Inflammatory macrophage treated with lipopolysaccharide for 1 hour (primary cell): ENCODE results near the gene RUSC2.
A peak's percentile ranks its signal among the peaks of the same experiment; 100 is the strongest.
"Not testable (repeated sequence)": the region's sequence is repeated elsewhere in the genome, so short reads cannot be mapped to it uniquely, and the experiment has no call there.

ENCODE experiments used
- DNase-seq, 2 donors: peaks; one replicate each; pipeline ENCODE4 v3.0.0-alpha.2; 2020 to 2022

RUSC2 gene

GRCh38 chr9:35498245-35498644 is 8.3 kb downstream of the RUSC2 start:
- DNase-seq = not testable (repeated sequence)

GRCh38 chr9:35499029-35499700 is 9.3 kb downstream of the RUSC2 start:
- DNase-seq = no peak

- DNase-seq = no peak
These were observed 9.8 kb downstream of the RUSC2 start for GRCh38 chr9:35499701-35500030.

GRCh38 chr9:35500130-35500748 is 10.3 kb downstream of the RUSC2 start:
- DNase-seq = peak in 1 of 2 donors; percentile 50

DNA sequence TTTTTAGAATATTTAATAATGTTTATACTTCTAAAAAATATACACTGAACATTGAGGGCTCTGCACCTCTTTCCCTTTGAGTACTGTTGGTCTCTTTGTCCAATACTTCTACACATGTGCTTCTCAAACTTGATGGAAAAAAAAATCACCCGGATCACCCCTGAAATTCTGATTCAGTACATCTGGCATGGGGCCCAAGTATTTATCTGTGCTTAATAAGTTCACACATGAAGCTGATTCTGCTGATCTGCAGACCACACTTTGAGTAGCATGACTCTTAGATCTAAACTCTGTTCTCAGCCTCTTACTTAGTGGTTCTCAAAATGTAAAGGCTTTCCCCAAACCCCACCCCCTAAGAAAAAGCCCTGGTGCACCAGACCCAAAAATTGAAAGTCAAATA is 12.0 kb downstream of the RUSC2 start:
- DNase-seq = no peak

DNA sequence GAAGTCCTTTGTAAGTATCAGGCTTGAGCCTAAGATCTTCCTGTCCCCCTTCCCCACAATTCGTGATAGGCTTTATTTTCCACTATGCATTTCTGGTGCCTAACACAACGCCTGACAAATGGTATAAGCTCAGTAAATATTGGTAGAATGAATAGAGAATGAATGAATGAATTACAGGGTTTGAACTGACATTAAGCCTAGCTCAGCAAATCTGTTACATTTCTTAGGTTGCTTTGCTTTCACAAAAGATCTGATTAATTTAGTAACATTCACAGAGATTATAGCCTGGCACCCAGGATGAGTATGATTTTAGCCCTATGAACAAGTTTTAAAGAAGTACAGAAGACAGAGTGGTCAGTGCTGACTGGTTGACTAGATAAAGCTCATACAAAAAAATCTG is 16.4 kb downstream of the RUSC2 start:
- no peak for DNase-seq

- DNase-seq = no peak
These were observed 18.2 kb downstream of the RUSC2 start for GRCh38 chr9:35508069-35508468.

DNA sequence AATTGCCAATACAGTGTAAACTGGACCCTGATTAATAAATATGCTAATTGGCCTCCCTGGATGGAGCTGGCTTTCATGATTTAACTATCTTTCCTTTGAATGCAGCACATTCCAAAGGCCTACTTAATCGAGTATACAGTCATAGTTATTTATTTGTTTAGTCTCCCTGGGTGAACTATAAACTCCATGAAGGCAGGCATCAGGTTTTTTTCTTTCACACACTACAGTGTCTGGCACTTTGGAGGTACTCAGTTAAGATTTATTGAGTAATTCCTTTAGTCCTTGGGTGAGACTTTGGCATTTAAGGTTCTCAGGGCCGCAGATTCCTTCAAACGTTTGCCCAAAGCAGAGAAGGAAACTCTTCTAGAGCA is 20.5 kb downstream of the RUSC2 start:
- DNase-seq = no peak

DNA sequence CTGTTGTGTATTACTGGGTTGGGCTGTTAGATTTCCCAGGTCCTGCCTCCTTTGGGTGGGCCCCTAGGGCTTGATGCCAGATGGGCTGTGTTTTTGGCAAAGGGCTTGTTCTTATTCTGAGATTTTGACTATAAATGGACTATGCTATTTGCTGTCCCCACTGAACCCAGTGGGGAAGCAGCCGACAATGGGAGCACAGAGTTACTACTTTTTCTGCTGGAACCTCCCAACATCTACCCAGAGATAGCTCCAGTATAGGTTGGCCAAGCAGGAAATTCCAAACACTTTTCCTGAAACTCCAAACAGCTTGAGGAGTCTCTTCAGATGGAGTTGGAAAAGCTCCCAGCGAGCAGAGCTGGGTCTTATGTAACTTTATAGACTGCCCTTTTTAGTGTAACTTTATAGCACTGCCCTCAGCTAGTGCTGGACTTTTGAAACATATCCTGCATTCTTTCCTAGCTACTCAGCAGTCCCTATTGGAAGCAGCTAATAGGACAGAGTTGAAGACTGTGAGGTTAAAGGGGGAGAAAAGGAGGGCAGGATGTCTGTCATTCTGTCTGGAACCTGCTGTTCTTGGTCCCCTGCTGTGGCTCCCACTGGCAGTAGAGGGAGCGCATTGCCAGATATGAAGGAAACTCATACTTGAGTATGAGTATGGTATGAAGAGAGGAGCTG is 21.0 kb downstream of the RUSC2 start:
- DNase-seq = no peak

- no peak for DNase-seq
These were observed 21.5 kb downstream of the RUSC2 start for GRCh38 chr9:35511453-35511852.

GRCh38 chr9:35515766-35516165 is 25.9 kb downstream of the RUSC2 start:
- no peak for DNase-seq

DNA sequence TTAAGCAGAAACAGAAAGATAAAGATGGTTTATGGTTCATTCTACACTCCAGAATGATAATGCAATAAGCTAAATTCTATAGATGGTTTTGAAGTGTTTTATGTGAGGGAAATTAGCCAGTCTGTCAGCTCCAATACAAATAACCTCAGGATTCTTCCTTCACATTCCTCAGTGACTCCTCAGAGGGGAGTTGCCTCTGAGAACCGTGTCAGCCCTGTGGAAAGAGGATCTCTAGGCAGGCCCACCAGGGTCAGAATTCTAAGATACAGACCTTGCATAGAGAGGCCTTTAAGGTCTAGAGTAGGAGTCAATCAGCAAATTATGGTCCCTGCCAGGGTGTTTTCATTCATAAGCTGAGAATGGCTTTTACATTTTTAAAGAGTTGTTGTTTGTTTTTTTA is 26.6 kb downstream of the RUSC2 start:
- no peak for DNase-seq

- DNase-seq = no peak
These were observed 27.2 kb downstream of the RUSC2 start for GRCh38 chr9:35517131-35517530.

- DNase-seq = no peak
These were observed 27.8 kb downstream of the RUSC2 start for GRCh38 chr9:35517552-35518224.

GRCh38 chr9:35518225-35518821 is 28.4 kb downstream of the RUSC2 start:
- DNase-seq = no peak

GRCh38 chr9:35518981-35519679 is 29.2 kb downstream of the RUSC2 start:
- DNase-seq = peak in 1 of 2 donors; percentile 40

- no peak for DNase-seq
These were observed 29.9 kb downstream of the RUSC2 start for GRCh38 chr9:35519692-35520363.

DNA sequence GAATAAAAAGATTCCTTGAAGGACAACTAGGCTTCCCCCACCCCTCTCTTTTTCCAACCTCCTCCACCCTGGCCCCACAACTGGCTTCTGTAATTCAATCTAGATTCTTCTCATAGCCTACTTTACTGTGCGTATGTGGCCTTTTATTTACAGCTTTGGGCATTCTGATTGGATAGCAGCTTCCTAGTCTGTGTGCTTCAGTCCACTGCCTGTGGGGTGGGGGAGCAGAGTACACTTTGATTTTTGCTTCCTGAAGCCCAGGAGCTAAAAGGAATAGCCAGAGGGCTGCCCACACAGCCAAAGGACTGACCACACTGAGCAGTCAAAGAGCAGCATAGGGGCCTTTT is 30.4 kb downstream of the RUSC2 start:
- DNase-seq = no peak

GRCh38 chr9:35521708-35522107 is 31.8 kb downstream of the RUSC2 start:
- no peak for DNase-seq

- no peak for DNase-seq
These were observed 32.3 kb downstream of the RUSC2 start for GRCh38 chr9:35522187-35522586.

DNA sequence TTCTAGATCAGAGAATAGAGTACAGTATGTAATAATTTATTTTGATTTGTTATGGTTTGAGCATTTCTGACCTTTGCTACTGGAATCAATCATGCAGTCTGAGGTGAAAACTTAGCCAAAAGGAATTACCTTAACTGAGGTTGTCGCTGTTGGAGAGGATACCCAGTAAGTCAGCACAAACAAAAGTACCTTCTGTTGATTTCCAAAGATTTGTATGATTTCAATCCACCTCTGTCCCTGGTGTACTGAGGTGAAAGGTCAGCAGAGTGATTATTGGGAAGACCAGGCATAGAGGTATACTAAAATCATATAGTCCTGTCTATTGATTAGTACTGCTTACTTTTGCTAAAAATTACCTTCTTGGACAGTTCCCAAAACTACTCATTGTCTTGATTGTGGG is 32.8 kb downstream of the RUSC2 start:
- no peak for DNase-seq

GRCh38 chr9:35523556-35523955 is 33.6 kb downstream of the RUSC2 start:
- DNase-seq = not testable (repeated sequence)
